HG03045 (cell line): ENCODE results near the gene ZSCAN5C.
"Not testable (repeated sequence)": the region's sequence is repeated elsewhere in the genome, so short reads cannot be mapped to it uniquely, and the experiment has no call there.

ENCODE experiments used
- ATAC-seq: cut with Tn5 transposase; IDR thresholded peaks from one replicate; pipeline ENCODE4 v1.9.1; 2021; ENCODE audit warnings: mild to moderate bottlenecking, moderate library complexity; ENCODE audit not compliant: unreplicated experiment

Gene ZSCAN5C

GRCh38 chr19:56201973-56202372 is at the start of gene ZSCAN5C:
ZSCAN5C (plus strand) TSS chr19:56202273; CDS start chr19:56205914, 3,641 bp downstream.
- no peak for ATAC-seq

- no peak for ATAC-seq
Observed at GRCh38 chr19:56152644-56153043, 49.4 kb upstream of the ZSCAN5C start.

GRCh38 chr19:56153507-56153906 is 48.6 kb upstream of the ZSCAN5C start:
- no peak for ATAC-seq

GRCh38 chr19:56155124-56155687 is 46.9 kb upstream of the ZSCAN5C start:
- no peak for ATAC-seq

GRCh38 chr19:56156768-56157167 is 45.3 kb upstream of the ZSCAN5C start:
- ATAC-seq = no peak

GRCh38 chr19:56158170-56158757 is 43.8 kb upstream of the ZSCAN5C start:
- ATAC-seq = no peak

GRCh38 chr19:56159009-56159559 is 43.0 kb upstream of the ZSCAN5C start:
- no peak for ATAC-seq

GRCh38 chr19:56159622-56160271 is 42.3 kb upstream of the ZSCAN5C start:
- no peak for ATAC-seq

GRCh38 chr19:56161534-56161933 is 40.5 kb upstream of the ZSCAN5C start:
- no peak for ATAC-seq

GRCh38 chr19:56162258-56162657 is 39.8 kb upstream of the ZSCAN5C start:
- no peak for ATAC-seq

- no peak for ATAC-seq
Observed at GRCh38 chr19:56163097-56163496, 39.0 kb upstream of the ZSCAN5C start.

- ATAC-seq = no peak
Observed at GRCh38 chr19:56167064-56167578, 35.0 kb upstream of the ZSCAN5C start.

GRCh38 chr19:56170261-56170660 is 31.8 kb upstream of the ZSCAN5C start:
- ATAC-seq = no peak

- no peak for ATAC-seq
Observed at GRCh38 chr19:56174086-56174485, 28.0 kb upstream of the ZSCAN5C start.

GRCh38 chr19:56174550-56174949 is 27.5 kb upstream of the ZSCAN5C start:
- ATAC-seq = no peak

GRCh38 chr19:56175861-56176307 is 26.2 kb upstream of the ZSCAN5C start, which contains the start of gene GALP:
GALP (plus strand) TSS chr19:56176008; CDS start chr19:56177109, 1,101 bp downstream.
- not testable (repeated sequence) for ATAC-seq

GRCh38 chr19:56176310-56176709 is 25.8 kb upstream of the ZSCAN5C start:
- not testable (repeated sequence) for ATAC-seq

- ATAC-seq = no peak
Observed at GRCh38 chr19:56176881-56177280, 25.2 kb upstream of the ZSCAN5C start.

GRCh38 chr19:56177564-56178243 is 24.4 kb upstream of the ZSCAN5C start:
- ATAC-seq = no peak

- ATAC-seq = no peak
Observed at GRCh38 chr19:56189785-56190184, 12.3 kb upstream of the ZSCAN5C start.

GRCh38 chr19:56191115-56191514 is 11.0 kb upstream of the ZSCAN5C start:
- ATAC-seq = no peak
